Trophoblast cell (in vitro differentiated cells and primary cell): ENCODE measurements around the gene SIRPA.

ENCODE experiments used
- DNase-seq, 2 donors: peaks; one replicate each; pipeline ENCODE4 v3.0.0-alpha.2; 2016
- H2AFZ ChIP-seq: 2 replicates; pipeline ENCODE4 v1.6.1; 2013; ENCODE audit warnings: low read length, moderate library complexity, mild to moderate bottlenecking; ENCODE audit not compliant: insufficient read depth, poor library complexity
- H2AK5ac ChIP-seq: 2 replicates; pipeline ENCODE4 v1.6.1; 2013; ENCODE audit warnings: mild to moderate bottlenecking, low read length
- H2BK120ac ChIP-seq: 2 replicates; pipeline ENCODE4 v1.6.1; 2013; ENCODE audit warnings: low read length, mild to moderate bottlenecking, moderate library complexity; ENCODE audit not compliant: insufficient read depth, poor library complexity
- H2BK12ac ChIP-seq: 2 replicates; pipeline ENCODE4 v1.6.1; 2013; ENCODE audit warnings: mild to moderate bottlenecking, low read length, moderate library complexity
- H2BK5ac ChIP-seq: 2 replicates; pipeline ENCODE4 v1.6.1; 2013; ENCODE audit warnings: low read length, low read depth, moderate library complexity, mild to moderate bottlenecking; ENCODE audit not compliant: poor library complexity
- H3K14ac ChIP-seq: 2 replicates; pipeline ENCODE4 v1.6.1; 2013; ENCODE audit warnings: mild to moderate bottlenecking, low read length
- H3K18ac ChIP-seq: 2 replicates; pipeline ENCODE4 v1.6.1; 2013; ENCODE audit warnings: mild to moderate bottlenecking, low read length
- H3K23ac ChIP-seq: 2 replicates; pipeline ENCODE4 v1.6.1; 2013; ENCODE audit warnings: low read length
- H3K27ac ChIP-seq: 2 replicates; pipeline ENCODE4 v1.5.1; 2013; ENCODE audit warnings: low read depth, mild to moderate bottlenecking, inconsistent platforms, low read length, moderate library complexity
- H3K27me3 ChIP-seq: 2 replicates; pipeline ENCODE4 v1.6.1; 2013; ENCODE audit warnings: inconsistent platforms, mild to moderate bottlenecking, low read length, moderate library complexity; ENCODE audit not compliant: insufficient read depth
- H3K36me3 ChIP-seq, 2 experiments: 1 replicate in 1 of 2; 2 replicates in 1 of 2; pipeline ENCODE4 v1.6.1; 2013; ENCODE audit warnings: low read length in 2 of 2, mild to moderate bottlenecking in 2 of 2, moderate library complexity in 1 of 2; ENCODE audit not compliant: insufficient read depth in 2 of 2, control insufficient read depth in 1 of 2
- H3K4ac ChIP-seq: 2 replicates; pipeline ENCODE4 v1.6.1; 2013; ENCODE audit warnings: low read depth, mild to moderate bottlenecking, low read length, moderate library complexity
- H3K4me1 ChIP-seq, 2 experiments: 1 replicate in 1 of 2; 2 replicates in 1 of 2; pipeline ENCODE4 v1.6.1; 2013; ENCODE audit warnings: low read length in 2 of 2, mild to moderate bottlenecking in 2 of 2, moderate library complexity in 1 of 2; ENCODE audit not compliant: insufficient read depth in 2 of 2, control insufficient read depth in 1 of 2
- H3K4me2 ChIP-seq: 2 replicates; pipeline ENCODE4 v1.6.1; 2013; ENCODE audit warnings: inconsistent platforms, mild to moderate bottlenecking, low read length, moderate library complexity
- H3K4me3 ChIP-seq: 2 replicates; pipeline ENCODE4 v1.5.1; 2013; ENCODE audit warnings: mild to moderate bottlenecking, low read depth, low read length, inconsistent platforms
- H3K79me1 ChIP-seq: one replicate; pipeline ENCODE4 v1.6.1; 2013; ENCODE audit warnings: low read length
- H3K79me2 ChIP-seq: 2 replicates; pipeline ENCODE4 v1.6.1; 2013; ENCODE audit warnings: low read length, mild to moderate bottlenecking; ENCODE audit not compliant: control insufficient read depth, insufficient read depth, poor library complexity
- H3K9ac ChIP-seq: 2 replicates; pipeline ENCODE4 v1.6.1; 2013; ENCODE audit warnings: mild to moderate bottlenecking, low read length
- H3K9me3 ChIP-seq: 2 replicates; pipeline ENCODE4 v1.6.1; 2013; ENCODE audit warnings: low read depth, mild to moderate bottlenecking, control low read depth, inconsistent platforms, low read length; ENCODE audit not compliant: insufficient read depth
- H4K12ac ChIP-seq: 2 replicates; pipeline ENCODE4 v1.6.1; 2013; ENCODE audit warnings: low read depth, mild to moderate bottlenecking, low read length, moderate library complexity
- H4K8ac ChIP-seq: 2 replicates; pipeline ENCODE4 v1.6.1; 2013; ENCODE audit warnings: low read depth, mild to moderate bottlenecking, low read length, moderate library complexity
- H4K91ac ChIP-seq: one replicate; pipeline ENCODE4 v1.6.1; 2013; ENCODE audit warnings: low read depth, mild to moderate bottlenecking, low read length, moderate library complexity
- WGBS: extraction: QIAGEN DNeasy Blood & Tissue Kit; methylation state at CpG from one replicate; pipeline ENCODE4 v1.1.7; 2013; ENCODE audit warnings: missing lambda C conversion rate; ENCODE audit not compliant: insufficient read length, insufficient coverage; ENCODE audit errors: extremely low coverage; 5-methylcytosine and 5-hydroxymethylcytosine counted together

The SIRPA gene

DNA sequence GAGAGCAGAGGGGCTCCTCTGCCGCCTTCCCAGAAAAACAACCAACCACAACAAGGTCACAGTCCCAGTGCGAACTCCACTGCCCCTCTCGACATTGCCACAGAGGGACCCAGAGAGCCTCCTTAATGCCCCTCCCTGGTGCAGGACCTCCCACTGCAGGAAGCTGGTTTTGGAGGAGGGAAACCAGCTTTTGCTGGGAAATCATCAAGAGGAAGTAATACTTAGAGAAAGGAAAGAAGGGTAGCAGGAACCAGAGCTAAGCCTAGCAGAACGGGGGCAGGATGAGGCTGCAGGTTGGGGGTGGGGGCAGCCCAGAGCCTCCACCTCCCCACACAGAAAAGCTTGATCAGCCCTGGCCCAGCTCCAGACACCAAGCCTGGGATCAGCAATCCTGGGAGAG is 37.7 kb upstream of the SIRPA start:
- Histone ChIP-seq H3K18ac (no peak overlapping the region), H3K79me1 (peaks cover 20% of the 10 kb centered on the region), H4K91ac (no peak overlapping the region), H2AK5ac (no peak overlapping the region), H3K4me1 (peaks cover 16 to 24% of the 10 kb centered on the region in 2 experiments), H4K12ac (no peak overlapping the region), H3K9ac (no peak overlapping the region), H3K9me3 (no peaks in the 10 kb centered on the region), H2BK120ac (no peak overlapping the region), H3K4ac (no peak overlapping the region), H2AFZ (no peak overlapping the region), H3K23ac (no peak overlapping the region), H2BK5ac (no peak overlapping the region), H3K4me3 (no peak overlapping the region), H4K8ac (no peak overlapping the region), H3K27ac (no peak overlapping the region), H3K79me2 (no peaks in the 10 kb centered on the region), H3K4me2 (no peak overlapping the region), H2BK12ac (peak overlapping the region; percentile 26), H3K36me3 (no peaks in the 10 kb centered on the region), H3K27me3 (no peaks in the 10 kb centered on the region), H3K14ac (no peak overlapping the region)
- DNase-seq: no peak
- WGBS: no CpG with 5 or more reads among the region's 4 CpGs

- Histone ChIP-seq H2AFZ (no peak overlapping the region), H2BK120ac (no peak overlapping the region), H3K27ac (no peak overlapping the region), H3K27me3 (no peaks in the 10 kb centered on the region), H3K23ac (no peak overlapping the region), H3K14ac (no peak overlapping the region), H4K8ac (no peak overlapping the region), H3K4me1 (peaks cover 16 to 28% of the 10 kb centered on the region in 2 experiments), H4K12ac (no peak overlapping the region), H3K9ac (no peak overlapping the region), H2BK5ac (no peak overlapping the region), H3K9me3 (no peaks in the 10 kb centered on the region), H2AK5ac (no peak overlapping the region), H2BK12ac (peak overlapping the region; percentile 94), H3K4me3 (no peak overlapping the region), H3K4ac (no peak overlapping the region), H3K18ac (no peak overlapping the region), H4K91ac (peak overlapping the region; percentile 81), H3K36me3 (no peaks in the 10 kb centered on the region), H3K4me2 (no peak overlapping the region), H3K79me1 (peaks cover 20% of the 10 kb centered on the region), H3K79me2 (no peaks in the 10 kb centered on the region)
- no CpG with 5 or more reads among the region's 5 CpGs for WGBS
- no peak for DNase-seq
These were observed 36.3 kb upstream of the SIRPA start for GRCh38 chr20:1858871-1859270.

DNA sequence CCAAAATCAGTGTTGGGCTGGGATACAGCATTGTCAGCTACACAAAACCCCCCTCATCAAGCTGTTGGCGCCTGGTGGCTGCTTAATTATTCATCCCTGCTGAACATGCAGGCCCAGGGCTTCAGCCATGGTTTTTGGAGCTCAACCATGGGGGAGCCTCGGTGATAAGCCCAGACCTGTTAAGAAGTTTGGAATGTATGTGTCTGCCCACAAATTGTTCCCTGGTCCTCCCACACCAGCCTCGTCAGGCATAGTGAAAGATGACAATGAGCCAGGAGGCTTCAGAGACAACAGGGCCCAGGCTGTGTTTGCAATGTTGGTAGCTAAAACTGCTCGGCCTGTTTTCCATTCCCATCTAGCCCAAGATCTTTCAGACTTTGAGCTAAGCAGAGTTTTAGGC is 34.8 kb upstream of the SIRPA start:
- no peaks in the 10 kb centered on the region for H3K36me3 ChIP-seq
- H3K4me1 ChIP-seq: peaks cover 16 to 28% of the 10 kb centered on the region in 2 experiments

GRCh38 chr20:1861347-1861976 is 33.7 kb upstream of the SIRPA start:
- H3K4me2 ChIP-seq: no peak overlapping the region
- H3K79me1 ChIP-seq: peaks cover 20% of the 10 kb centered on the region
- 100% methylated on average over 1 of the region's 13 CpGs for WGBS
- peak overlapping the region; percentile 88 for H3K27ac ChIP-seq
- H2BK120ac ChIP-seq: peak overlapping the region; percentile 80
- H2AK5ac ChIP-seq: no peak overlapping the region
- H3K27me3 ChIP-seq: no peaks in the 10 kb centered on the region
- H3K14ac ChIP-seq: no peak overlapping the region
- H3K9ac ChIP-seq: no peak overlapping the region
- no peak overlapping the region for H3K4me3 ChIP-seq
- no peaks in the 10 kb centered on the region for H3K36me3 ChIP-seq
- no peak overlapping the region for H3K18ac ChIP-seq
- peak overlapping the region; percentile 89 for H4K91ac ChIP-seq
- H3K23ac ChIP-seq: no peak overlapping the region
- peaks cover 16 to 28% of the 10 kb centered on the region in 2 experiments for H3K4me1 ChIP-seq
- no peak overlapping the region for H2BK12ac ChIP-seq
- no peaks in the 10 kb centered on the region for H3K9me3 ChIP-seq
- no peak overlapping the region for H2AFZ ChIP-seq
- no peak overlapping the region for H4K12ac ChIP-seq
- H3K79me2 ChIP-seq: no peaks in the 10 kb centered on the region
- no peak overlapping the region for H4K8ac ChIP-seq
- H2BK5ac ChIP-seq: peak overlapping the region; percentile 44
- no peak for DNase-seq
- H3K4ac ChIP-seq: no peak overlapping the region

More for the DNA sequence above, 34.8 kb upstream of the SIRPA start:
- Histone ChIP-seq H4K91ac (peak overlapping the region; percentile 87), H3K4me2 (no peak overlapping the region), H3K4ac (peak overlapping the region; percentile 51), H3K9me3 (no peaks in the 10 kb centered on the region), H3K27me3 (no peaks in the 10 kb centered on the region), H3K14ac (peak overlapping the region; percentile 55), H2BK5ac (peak overlapping the region; percentile 70), H3K79me1 (peaks cover 20% of the 10 kb centered on the region), H2AK5ac (no peak overlapping the region), H2BK120ac (peak overlapping the region; percentile 90), H3K18ac (peak overlapping the region; percentile 71), H3K27ac (peak overlapping the region; percentile 88), H2BK12ac (peak overlapping the region; percentile 76), H2AFZ (peak overlapping the region; percentile 24), H3K9ac (no peak overlapping the region), H4K8ac (peak overlapping the region; percentile 46), H3K79me2 (no peaks in the 10 kb centered on the region), H3K23ac (no peak overlapping the region), H4K12ac (peak overlapping the region; percentile 14), H3K4me3 (no peak overlapping the region)
- no peak for DNase-seq
- WGBS: no CpG with 5 or more reads among the region's 4 CpGs
